Nephron progenitor cell (in vitro differentiated cells): Measurements from ENCODE around the gene ATP1B2.

Experiments
- DNase-seq: peaks from one replicate; pipeline ENCODE4 v3.0.0; 2021
- H3K27ac Mint-ChIP-seq: 2 replicates; pipeline ENCODE4 v1.8.0; 2021; ENCODE audit warnings: mild to moderate bottlenecking, moderate library complexity, mixed read lengths
- H3K27me3 Mint-ChIP-seq: 2 replicates; pipeline ENCODE4 v1.8.0; 2021; ENCODE audit warnings: mild to moderate bottlenecking, low read depth, mixed read lengths; ENCODE audit not compliant: poor library complexity
- H3K36me3 Mint-ChIP-seq: 2 replicates; pipeline ENCODE4 v1.8.0; 2021; ENCODE audit warnings: low read depth, mixed read lengths
- H3K4me1 Mint-ChIP-seq: 2 replicates; pipeline ENCODE4 v1.8.0; 2021; ENCODE audit warnings: mixed read lengths
- H3K4me3 Mint-ChIP-seq: 2 replicates; pipeline ENCODE4 v1.8.0; 2021; ENCODE audit warnings: mild to moderate bottlenecking, moderate library complexity, mixed read lengths
- H3K9me3 Mint-ChIP-seq: 2 replicates; pipeline ENCODE4 v1.8.0; 2021; ENCODE audit warnings: mild to moderate bottlenecking, moderate library complexity, mixed read lengths
- CTCF ChIP-seq: fragments of 200-600 bp; sonication (generic); IDR thresholded peaks from 2 replicates; pipeline ENCODE4 v1.5.0; 2021; ENCODE audit warnings: antibody characterized with exemption

ATP1B2 gene

DNA sequence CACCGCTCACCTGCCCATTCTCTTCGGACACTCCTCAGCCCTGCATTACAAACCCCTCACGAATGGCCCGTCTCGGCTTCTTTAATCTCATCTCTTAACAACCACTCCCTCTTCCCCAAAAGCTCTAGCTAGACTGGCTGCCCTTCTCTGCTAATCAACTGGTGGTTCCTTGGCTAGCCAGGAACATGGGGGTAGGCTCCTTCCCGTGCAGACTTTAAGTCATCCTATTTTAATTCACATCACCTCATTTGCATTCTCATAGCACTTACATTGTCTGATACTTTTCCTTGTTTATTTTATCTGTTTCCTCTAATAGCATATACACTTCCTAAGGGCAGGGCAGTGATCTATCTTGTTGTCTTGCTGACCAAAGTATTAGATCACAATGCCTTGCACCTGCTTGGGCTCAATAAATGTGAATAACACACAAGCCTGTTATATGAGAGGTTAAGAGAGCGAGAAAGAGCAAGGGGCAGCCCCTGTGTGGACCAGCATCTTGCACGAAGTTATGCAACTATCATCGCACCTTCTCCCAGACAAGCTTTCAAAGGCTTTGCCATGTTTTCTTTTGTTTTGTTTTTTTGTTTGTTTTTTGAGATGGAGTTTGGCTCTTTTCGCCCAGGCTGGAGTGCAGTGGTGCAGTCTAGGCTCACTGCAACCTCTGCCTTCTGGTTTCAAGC lies 26.8 kb downstream of the ATP1B2 start:
- Mint-ChIP-seq H3K4me1 (peaks cover 6% of the 10 kb centered on the region), H3K9me3 (peaks cover 12% of the 10 kb centered on the region), H3K4me3 (no peak overlapping the region), H3K27me3 (peaks cover 5% of the 10 kb centered on the region), H3K36me3 (peaks cover 47% of the 10 kb centered on the region), H3K27ac (no peak overlapping the region)
- TF ChIP-seq CTCF: no peak
- DNase-seq: no peak

- peak overlapping the region; percentile 96 for H3K4me3 Mint-ChIP-seq
- peaks cover 37% of the 10 kb centered on the region for H3K4me1 Mint-ChIP-seq
- peaks cover 18% of the 10 kb centered on the region for H3K36me3 Mint-ChIP-seq
- H3K9me3 Mint-ChIP-seq: no peaks in the 10 kb centered on the region
- H3K27ac Mint-ChIP-seq: peak overlapping the region; percentile 100
- H3K27me3 Mint-ChIP-seq: no peaks in the 10 kb centered on the region
- TF ChIP-seq CTCF: no peak
- no peak for DNase-seq
Measured at GRCh38 chr17:7684851-7685532, 34.3 kb downstream of the ATP1B2 start.

DNA sequence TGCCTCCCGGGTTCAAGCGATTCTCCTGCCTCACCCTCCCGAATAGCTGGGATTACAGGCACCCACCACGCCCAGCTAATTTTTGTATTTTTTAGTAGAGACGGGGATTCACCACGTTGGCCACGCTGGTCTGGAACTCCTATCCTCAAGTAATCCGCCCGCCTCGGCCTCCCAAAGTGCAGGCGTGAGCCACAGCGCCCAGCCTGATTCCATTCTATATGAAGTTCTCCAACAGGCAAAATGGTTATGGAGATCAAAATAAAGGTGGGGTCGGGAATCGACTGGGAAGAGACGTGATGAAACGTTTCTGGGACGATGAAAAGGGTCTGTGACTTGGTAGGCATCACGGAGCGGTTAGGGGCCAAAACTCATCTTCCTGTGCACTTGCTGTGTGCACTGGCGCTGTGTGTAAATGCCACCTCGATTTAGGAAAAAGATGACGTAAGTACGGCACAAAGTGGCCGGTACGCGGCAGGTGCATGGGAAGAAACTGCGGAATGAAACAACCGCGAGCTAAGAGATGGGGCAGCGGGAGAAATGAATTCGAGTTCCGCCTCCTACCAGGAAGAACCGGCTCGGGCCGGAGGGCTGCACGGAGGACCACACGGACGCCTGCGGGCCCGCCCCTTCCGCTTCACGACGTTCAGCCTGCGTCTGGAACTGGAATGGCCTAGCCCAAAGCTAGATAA lies 35.0 kb downstream of the ATP1B2 start:
- H3K27me3 Mint-ChIP-seq: no peaks in the 10 kb centered on the region
- no peaks in the 10 kb centered on the region for H3K9me3 Mint-ChIP-seq
- peak; percentile 88 for DNase-seq
- peak overlapping the region; percentile 100 for H3K27ac Mint-ChIP-seq
- peak overlapping the region; percentile 96 for H3K4me3 Mint-ChIP-seq
- peaks cover 41% of the 10 kb centered on the region for H3K4me1 Mint-ChIP-seq
- peaks cover 23% of the 10 kb centered on the region for H3K36me3 Mint-ChIP-seq
- no peak for TF ChIP-seq CTCF

DNA sequence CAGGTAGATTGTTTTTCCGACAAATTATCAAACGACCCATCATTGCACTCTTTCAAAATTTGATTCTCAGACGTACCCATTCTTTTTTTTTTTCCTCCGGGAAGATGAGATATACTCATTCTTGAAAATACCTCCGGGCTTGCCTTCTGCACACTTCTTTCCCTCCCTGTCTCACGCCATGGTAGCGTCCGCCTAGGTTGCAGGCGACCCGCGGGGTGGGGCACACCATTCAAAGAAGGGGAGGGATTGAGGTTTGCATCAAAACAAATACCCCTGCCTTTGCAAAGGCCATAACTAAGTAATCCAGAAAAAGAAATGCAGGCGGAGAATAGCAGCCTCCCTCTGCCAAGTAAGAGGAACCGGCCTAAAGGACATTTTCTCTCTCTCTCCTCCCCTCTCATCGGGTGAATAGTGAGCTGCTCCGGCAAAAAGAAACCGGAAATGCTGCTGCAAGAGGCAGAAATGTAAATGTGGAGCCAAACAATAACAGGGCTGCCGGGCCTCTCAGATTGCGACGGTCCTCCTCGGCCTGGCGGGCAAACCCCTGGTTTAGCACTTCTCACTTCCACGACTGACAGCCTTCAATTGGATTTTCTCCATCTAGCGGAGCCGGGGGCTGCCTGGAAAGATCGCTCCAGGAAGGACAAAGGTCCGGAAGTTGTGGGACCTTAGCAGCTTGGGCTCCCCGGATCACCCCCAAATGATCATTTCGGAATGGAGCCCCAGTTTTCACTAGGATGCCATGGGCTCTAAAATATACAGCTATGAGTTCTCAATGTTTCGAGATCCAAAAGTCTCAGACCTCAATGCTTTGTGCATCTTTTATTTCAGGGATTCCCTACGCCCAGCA lies 35.7 kb downstream of the ATP1B2 start:
- H3K9me3 Mint-ChIP-seq: no peaks in the 10 kb centered on the region
- H3K27ac Mint-ChIP-seq: peak overlapping the region; percentile 100
- peak overlapping the region; percentile 96 for H3K4me3 Mint-ChIP-seq
- H3K27me3 Mint-ChIP-seq: peaks cover 3% of the 10 kb centered on the region
- no peak for TF ChIP-seq CTCF
- peaks cover 28% of the 10 kb centered on the region for H3K36me3 Mint-ChIP-seq
- DNase-seq: peak; percentile 77
- H3K4me1 Mint-ChIP-seq: peaks cover 41% of the 10 kb centered on the region

DNA sequence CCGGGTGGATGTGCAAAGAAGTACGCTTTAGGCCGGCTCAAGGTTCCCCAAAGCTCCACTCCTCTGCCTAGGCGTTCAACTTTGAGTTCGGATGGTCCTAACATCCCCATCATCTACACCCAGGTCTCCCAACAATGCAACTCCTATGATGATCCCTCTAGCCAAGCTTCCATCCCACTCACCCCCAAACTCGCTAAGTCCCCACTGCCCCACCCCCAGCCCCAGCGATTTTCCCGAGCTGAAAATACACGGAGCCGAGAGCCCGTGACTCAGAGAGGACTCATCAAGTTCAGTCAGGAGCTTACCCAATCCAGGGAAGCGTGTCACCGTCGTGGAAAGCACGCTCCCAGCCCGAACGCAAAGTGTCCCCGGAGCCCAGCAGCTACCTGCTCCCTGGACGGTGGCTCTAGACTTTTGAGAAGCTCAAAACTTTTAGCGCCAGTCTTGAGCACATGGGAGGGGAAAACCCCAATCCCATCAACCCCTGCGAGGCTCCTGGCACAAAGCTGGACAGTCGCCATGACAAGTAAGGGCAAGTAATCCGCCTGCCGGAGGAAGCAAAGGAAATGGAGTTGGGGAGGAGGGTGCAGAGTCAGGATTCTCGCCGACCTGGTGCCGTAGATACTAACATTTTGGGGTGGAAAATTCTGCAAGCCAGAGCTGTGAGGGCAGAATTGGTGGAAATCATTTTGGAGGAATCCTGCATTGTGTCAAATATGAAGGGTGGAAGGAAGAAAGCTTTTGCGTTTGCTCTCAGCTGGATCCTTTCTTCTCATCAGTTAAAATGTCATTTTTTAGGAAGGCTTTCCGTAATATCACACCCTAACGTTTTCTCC lies 36.6 kb downstream of the ATP1B2 start, which contains the start of gene TP53:
TSS of gene TP53 (minus strand) at position 419 of the 836 bp plus-strand sequence. CDS start 10,896 bp downstream, outside the sequence.
- peak within 1 kb of the TSS; percentile 96 for H3K4me3 Mint-ChIP-seq
- H3K36me3 Mint-ChIP-seq: peaks cover 28% of the 10 kb centered on the region
- no peaks in the 10 kb centered on the region for H3K9me3 Mint-ChIP-seq
- H3K27ac Mint-ChIP-seq: peak within 1 kb of the TSS; percentile 100
- TF ChIP-seq CTCF: no peak
- peaks cover 41% of the 10 kb centered on the region for H3K4me1 Mint-ChIP-seq
- DNase-seq: peak; percentile 78
- peaks cover 3% of the 10 kb centered on the region for H3K27me3 Mint-ChIP-seq
